NCI-H1694 (cell line): ENCODE data around the gene OGFOD3.
"Not testable (repeated sequence)": the region's sequence is repeated elsewhere in the genome, so short reads cannot be mapped to it uniquely, and the experiment has no call there.

ENCODE experiments used
- DNase-seq: peaks from one replicate; lab custom pipeline; 2025; lab: John Stamatoyannopoulos, UW

Gene OGFOD3

DNA sequence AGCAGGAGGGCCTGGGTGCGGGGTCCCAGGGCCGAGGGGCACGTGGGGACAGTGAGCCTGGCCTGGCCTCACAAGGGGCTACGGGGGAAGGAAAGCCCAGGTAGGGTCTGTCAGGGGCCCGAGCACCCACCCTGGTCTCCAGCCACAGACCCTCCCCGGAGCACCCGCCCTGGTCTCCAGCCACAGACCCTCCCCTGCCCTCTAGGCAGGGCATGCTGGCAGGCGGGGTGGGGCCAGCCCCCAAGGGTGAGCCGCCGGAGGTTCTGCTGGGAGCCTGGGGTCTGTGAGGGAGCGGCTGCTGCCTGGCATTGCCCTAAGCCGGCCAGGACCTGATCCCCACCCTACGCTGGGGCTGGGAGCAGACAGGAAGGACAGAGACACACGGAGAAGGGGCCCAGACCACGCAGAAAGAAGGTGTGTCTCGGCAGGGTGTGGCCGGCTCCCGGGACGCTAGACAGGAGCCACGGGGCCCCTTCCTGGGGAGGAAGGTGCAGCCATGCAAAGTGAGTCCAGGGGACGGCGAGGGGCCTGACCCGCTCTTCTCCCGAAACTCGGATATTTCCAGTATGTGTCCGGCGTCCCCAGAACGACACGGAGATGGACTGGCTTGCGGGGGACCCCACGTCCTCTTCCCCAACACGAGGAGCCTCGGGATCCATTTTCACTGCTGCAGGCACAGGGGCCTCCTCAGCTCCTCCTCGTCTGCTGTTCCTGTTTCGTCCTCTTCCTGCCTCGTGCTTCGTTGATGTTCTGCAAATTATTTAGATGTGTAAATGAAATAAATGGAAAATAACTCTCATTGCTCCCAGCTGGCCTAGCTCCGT, 31.3 kb downstream of the OGFOD3 start:
- no peak for DNase-seq

DNA sequence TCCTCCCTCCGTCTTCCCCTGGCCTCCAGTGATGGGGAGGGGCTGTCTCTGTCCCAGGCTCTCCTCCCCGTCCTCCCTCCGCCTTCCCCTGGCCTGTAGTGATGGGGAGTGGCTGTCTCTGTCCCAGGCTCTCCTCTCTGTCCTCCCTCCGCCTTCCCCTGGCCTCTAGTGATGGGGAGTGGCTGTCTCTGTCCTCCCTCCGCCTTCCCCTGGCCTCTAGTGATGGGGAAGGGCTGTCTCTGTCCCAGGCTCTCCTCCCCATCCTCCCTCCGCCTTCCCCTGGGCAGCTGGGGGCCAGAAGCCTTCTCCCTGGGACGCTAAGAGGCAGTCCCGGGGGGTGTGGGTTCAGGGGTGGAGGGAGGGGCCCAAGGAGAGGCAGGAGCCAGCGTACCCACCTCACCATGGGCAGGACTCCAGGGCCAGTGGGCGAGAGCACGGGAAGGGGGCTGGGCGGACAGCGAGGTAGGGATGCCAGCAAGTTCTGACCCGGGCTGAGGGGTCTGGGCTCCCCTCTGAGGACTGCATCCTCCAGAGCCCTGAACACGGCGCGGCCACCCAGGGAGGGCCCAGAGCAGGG, 32.0 kb downstream of the OGFOD3 start:
- DNase-seq = no peak

DNA sequence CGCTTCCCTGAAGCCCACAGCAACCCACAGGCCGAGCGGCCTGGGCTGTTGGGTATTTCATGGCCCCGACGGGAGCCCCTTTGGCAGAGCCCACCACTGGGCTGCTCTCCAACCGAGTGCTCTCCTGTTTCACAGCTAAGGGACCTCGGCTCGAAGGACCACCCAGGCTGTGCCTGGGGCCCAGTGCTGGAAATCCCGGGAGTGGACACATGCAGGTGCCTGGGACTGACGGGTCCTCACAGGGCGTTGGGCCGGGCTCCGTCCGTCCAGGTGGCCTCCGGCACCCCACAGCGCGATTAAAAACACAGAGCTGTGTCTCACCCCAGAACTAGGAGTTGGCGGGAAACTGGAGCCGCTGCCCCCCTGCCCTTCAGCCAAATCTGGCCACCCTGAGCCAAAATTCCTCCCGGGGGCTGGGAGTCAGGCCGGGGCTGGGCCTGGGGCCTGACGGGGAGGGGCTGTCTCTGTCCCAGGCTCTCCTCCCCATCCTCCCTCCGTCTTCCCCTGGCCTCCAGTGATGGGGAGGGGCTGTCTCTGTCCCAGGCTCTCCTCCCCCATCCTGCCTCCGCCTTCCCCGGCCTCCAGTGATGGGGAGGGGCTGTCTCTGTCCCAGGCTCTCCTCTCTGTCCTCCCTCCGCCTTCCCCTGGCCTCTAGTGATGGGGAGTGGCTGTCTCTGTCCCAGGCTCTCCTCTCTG, 32.7 kb downstream of the OGFOD3 start:
- no peak for DNase-seq

DNA sequence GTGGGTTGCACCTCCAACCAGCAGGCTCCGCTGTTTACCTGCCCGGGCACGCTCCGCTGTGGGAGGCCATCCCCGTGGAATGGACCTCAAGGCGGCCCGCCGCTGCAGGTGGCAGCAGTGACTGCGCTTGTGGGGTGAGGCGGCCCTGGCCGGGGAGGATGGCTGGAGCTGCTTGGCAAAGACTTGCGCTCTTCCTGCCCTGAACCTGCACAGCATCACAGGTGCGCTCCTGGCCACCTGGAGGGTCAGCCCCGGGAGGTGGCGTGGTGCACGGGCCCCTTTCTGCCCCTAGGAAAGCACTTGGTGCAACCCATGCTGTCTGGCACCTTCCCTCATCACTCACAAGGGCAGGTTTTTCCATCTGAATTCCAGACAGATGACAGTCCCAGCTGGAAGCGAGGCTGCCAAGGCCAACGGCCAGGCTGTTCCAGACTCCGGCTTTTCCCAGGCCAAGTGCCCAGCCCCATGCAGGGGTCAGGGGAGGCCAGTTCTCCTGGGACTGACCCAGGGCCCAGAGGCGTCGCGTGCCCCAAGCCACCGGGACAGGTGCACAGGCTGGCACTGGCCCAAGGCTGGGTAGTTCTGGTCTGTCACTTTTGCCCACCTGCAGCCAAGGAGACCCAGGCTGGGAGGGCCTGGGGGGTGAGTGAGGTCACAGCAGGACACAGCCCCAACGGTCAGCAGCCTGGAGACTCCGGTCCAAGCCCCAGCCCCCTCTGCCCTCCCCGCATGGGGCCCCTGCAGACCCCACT, 33.5 kb downstream of the OGFOD3 start:
- peak; percentile 42 for DNase-seq

DNA sequence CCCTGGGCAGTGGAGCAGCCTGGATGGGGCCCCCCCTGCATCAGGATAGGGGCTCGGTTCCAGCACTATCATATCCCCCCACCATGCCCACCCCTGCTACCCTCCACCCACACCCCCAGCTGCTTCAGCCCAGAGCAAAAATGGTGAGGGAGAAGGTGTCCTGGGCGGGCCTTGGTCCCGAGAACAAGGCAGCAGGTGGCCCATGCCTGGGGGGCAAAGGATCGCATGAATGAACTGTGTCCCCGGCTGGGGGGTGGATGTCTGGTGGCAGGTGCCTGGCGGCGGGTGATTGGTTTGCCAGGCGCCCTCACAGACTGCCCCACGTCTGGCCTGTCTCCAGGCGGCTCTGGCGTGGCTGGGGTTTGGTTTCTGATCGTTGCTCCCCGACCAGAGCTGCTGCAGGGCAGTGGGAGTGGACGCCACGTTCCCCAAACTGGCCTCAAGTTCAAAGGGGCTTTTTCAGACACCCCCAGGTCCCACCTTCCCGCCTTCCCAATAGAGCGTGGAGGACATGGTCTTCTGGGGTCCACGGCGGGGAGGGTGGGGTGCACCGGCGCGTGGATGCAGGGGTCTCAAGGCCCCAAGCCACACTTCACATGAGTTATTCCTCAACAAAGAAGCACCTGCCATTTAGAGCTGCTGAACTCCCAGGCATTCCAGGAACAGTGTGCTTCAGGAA, 34.2 kb downstream of the OGFOD3 start:
- peak; percentile 59 for DNase-seq

DNA sequence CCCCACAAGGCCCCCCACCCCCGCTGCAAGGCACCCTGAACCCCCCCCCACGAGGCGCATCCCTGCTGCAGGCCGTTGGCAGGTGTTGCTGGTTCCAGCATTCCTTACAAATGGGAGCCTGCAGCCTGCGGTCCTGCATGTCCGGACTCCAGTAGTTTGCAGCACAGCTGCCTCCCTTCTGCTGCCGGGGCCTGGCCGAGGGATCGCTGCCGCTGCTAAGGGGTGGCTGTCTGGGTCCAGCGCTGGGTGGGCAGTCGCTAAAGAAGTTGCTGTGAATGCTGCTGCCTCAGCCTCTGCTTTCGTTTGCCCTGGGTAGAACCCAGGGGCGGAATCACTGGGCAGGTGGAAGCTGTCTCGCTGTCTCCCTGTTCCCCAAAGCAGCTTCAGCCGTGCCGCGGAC, 35.0 kb downstream of the OGFOD3 start:
- DNase-seq = no peak

DNA sequence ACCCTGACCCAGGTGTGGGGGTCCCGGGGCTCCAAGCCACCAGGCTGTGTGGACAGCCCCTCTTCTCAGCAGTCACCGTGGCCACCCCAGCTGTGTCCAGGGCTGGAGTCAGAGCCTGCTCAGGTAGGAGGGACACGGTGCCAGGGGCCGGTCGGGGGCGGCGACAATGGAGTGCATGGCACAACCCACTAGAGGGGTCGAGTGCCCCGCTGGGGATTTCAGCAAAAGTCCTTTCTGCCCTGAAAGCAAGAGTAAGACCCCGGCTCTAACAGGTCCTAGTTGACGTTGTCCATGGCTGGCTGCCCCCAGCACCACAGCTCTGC, 35.5 kb downstream of the OGFOD3 start:
- no peak for DNase-seq

DNA sequence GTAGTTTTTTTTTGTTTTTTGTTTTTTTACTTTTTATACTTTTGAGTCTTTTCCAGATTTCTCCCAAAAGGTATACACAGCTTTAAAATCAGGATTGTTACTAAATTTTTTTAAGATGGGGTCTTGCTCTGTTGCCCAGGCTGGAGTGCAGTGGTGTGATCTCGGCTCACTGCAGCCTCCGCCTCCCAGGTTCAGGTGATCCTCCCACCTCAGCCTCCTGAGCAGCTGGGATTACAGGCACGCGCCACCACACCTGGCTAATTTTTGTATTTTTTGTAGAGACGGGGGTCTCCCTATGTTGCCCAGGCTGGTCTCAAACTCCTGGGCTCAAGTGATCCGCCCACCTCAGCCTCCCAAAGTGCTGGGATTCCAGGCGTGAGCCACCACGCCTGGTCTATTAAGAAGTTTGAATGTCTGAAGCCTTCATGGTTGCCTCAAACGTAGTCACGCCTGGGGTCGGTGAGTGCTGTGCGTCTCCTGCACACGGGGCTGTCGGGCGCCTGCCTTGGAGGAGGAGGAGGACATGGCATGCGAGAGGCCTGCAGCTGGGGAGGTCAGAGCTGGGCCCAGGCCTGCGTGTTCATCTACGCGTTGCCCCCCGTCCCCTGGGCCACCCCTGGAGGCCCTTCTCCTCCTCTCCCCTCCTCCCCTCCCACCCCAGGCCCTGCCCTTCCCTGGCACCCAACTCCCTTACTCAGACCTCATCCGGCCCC, 36.0 kb downstream of the OGFOD3 start:
- DNase-seq = not testable (repeated sequence)

DNA sequence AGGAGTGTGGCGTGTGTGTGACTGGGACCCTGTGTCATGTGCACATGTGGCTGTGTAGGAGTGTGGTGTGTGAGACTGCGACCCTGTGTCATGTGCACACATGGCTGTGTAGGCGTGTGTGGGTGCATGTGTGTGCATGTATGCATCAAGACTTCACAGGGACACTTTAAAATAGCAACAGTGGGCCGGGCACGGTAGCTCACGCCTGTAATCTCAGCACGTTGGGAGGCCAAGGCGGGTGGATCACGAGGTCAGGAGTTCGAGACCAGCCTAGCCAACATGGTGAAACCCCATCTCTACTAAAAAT, 36.7 kb downstream of the OGFOD3 start:
- DNase-seq = not testable (repeated sequence)

DNA sequence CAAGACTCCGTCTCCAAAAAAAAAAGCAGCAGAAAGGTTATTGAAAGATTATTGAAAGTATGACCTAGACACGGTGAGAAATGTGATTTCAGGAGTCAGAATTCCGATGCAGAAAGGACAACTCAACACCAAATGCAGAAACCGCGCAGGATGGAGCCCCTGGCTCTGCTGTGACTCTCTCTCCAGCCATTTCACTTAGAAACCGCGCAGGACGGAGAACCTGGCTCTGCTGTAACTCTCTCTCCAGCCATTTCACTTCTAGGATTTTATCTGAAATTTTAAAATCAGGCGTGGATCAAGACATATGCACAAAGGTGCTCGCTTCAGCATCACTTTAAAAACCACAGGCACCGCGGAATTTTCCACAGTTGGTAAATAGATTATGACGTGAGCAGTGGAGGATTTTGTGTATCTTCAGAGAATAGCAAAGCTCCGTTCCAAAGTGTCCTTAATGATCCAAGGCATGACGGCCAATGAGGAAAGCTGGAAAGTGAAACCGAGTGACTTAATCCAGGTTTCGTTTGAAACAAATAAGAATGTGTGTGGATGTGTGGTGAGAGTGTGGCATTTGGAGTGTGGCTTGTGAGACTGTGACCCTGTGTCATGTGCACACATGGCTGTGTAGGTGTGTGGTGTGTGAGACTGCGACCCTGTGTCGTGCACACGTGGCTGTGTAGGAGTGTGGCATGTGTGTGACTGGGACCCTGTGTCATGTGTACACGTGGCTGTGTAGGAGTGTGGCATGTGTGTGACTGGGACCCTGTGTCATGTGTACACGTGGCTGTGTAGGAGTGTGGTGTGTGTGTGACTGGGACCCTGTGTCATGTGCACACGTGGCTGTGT, 37.3 kb downstream of the OGFOD3 start:
- no peak for DNase-seq

DNA sequence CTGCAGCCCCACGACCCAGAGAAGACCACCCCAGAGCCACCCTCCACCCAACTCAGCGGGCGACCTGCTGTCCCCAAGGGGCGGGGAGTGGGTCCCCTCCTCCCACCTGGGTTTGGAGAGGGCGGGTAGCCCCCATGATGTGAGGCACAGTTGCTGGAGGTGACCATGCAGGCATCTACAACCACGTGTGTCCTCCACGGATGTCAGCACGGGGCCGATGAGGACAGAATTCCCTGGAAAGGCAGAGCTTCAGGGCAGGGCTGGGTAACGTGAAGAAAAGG, 39.7 kb downstream of the OGFOD3 start:
- no peak for DNase-seq

DNA sequence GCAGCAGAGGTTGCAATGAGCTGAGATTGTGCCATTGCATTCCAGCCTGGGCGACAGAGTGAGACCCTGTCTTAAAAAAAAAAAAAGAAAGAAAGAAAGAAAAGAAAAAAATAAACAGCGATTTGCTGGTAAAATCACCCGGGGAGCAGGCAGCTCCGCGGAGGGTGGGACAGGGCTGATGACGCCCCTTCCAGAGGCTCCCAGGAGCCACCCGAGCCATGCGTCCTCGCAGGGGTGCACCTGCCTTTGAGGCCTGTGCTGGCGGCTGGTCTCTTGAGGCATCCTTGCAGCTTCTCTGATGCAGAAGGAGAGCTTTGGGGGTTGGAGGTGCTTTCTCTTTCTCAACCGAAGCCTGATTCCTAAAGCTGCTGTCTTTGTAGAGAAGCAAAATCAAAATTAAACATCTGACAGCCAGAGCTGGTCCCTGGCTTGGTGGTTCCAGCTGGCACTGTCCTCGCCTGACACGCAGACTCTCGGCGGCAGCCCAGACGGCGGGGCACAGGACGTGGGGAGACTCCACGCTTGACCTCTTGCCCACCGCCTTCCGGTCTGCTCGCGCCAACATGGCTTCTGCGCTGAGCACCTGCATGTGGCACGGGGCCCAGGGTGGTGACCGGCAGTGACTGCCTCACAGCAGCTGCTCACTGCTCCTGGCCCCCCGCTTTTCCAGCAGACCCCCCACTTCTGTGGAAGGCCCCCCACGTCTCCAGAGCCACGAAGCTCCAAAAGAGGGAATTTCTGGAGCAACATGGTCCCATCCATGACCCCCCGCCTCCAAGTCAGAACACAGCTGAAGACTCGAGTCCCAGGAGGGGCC, 40.3 kb downstream of the OGFOD3 start:
- no peak for DNase-seq

DNA sequence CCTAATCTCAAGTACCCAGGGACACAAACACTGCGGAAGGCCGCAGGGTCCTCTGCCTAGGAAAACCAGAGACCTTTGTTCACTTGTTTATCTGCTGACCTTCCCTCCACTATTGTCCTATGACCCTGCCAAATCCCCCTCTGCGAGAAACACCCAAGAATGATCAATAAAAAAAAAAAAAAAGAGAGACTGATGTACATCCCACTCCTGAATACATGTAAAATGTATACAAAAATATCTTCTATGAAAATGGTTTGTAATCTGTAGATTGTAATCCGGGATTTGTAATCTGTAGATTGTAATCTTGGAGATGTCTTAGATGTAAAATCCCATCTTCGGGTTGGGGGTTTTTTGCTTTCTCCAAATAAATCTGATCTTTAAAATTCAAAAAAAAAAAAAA, 41.1 kb downstream of the OGFOD3 start:
- DNase-seq = not testable (repeated sequence)

DNA sequence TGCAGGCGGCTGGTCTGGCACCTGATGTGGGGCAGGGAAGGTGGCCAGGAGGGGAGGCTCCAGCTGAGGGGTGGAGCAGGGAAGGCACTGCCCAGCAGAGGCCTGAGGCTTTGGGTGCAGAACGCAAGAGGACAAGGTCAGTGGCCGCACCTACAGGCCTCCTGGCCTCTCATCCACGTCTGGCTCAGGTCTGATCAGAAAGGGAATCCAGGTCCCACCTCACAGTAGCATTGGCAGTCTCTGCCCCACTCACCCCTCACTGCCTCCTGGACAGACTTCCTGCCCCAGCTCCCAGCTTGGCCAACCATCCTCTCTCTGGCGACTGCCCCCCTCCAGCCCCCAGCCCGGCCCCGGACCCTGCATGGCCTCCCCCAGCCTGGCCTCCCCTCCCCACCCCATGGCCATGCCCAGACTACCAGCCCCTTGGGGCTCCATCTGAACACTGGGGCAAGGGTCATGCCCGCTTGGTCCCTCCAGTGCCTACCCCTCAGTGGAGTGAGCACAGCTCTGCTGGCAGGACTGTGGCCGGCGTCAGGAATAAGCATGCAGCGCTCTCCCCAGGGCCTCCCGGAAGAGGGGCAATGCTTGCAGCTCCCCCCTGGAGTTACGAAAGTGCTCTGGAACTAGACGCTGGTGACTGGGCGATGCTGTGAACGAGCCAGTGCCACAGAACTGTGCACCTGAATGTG, 42.2 kb downstream of the OGFOD3 start:
- no peak for DNase-seq

DNA sequence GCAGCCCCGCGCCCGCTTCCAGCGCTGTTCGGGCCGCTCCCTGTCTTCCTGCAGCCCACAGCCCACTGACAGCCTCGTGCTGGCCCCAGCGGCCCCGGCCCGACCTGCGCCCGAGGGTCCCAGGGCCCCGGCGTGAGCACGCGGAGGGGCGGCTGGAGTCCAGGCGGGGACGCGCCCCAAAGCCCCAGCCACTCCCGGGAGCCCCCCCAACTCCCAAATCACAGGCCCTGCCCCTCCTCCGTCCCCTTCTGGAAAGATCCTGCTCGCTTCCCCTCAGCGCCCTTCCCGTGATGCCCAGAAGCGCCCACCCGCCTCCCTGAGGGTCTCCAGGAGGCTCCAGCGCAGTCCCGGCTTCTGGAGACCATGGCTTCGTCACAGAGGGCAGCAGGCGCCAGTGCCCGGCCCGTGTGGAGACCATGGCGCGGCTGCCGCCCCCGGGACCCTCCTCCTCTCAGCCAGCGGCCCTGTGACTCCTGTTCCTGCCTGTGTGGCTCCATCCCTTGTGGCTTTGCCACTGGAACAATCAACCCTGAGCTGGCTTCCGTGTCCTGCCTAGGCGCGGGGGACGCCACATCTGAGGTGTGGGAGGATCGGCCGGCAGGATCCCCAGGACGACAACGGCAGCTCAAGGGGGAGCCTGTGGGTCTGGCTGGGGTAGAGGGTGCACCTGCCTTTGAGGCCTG, 42.9 kb downstream of the OGFOD3 start:
- no peak for DNase-seq

DNA sequence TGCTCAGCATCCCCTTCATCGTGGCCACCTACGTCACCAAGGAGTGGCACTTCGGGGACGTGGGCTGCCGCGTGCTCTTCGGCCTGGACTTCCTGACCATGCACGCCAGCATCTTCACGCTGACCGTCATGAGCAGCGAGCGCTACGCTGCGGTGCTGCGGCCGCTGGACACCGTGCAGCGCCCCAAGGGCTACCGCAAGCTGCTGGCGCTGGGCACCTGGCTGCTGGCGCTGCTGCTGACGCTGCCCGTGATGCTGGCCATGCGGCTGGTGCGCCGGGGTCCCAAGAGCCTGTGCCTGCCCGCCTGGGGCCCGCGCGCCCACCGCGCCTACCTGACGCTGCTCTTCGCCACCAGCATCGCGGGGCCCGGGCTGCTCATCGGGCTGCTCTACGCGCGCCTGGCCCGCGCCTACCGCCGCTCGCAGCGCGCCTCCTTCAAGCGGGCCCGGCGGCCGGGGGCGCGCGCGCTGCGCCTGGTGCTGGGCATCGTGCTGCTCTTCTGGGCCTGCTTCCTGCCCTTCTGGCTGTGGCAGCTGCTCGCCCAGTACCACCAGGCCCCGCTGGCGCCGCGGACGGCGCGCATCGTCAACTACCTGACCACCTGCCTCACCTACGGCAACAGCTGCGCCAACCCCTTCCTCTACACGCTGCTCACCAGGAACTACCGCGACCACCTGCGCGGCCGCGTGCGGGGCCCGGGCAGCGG, 43.6 kb downstream of the OGFOD3 start:
- no peak for DNase-seq

DNA sequence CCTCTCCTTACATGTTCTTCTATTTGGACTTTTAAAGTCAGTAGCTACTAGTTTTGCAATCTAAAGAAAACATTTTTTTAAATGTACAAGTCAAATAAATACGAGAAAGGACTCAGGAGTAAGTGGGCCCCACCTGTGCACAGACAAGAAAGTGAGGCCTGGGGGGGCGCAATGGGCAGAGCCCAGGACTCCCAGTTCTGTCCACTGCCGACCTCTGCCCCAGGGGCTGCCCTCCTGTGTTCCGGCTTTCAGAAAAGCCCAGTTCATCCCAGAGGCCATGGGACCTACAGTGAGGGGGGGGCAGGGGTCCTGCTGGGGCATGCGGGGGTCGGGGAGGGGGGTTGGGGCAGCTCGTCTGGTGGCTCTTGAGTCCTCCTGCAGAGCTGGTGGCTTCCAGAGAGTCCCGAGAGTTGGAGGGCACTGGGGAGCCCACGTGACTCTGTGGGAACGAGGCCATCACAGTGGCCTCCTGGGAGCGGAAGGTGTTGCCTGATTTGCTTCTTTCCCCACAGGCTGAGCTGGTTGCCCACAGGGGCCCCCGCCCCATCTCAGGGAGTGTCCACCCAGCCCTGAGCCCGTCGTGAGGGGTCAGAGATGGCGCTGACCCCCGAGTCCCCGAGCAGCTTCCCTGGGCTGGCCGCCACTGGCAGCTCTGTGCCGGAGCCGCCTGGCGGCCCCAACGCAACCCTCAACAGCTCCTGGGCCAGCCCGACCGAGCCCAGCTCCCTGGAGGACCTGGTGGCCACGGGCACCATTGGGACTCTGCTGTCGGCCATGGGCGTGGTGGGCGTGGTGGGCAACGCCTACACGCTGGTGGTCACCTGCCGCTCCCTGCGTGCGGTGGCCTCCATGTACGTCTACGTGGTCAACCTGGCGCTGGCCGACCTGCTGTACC, 44.4 kb downstream of the OGFOD3 start:
- DNase-seq = no peak
